Cardiac muscle cell (in vitro differentiated cells and primary cell): Measurements from ENCODE around the gene TXNDC5. TPM values are rescaled to one million over a fixed set of nuclear protein-coding genes. Genes with fewer than 3 reads are reported as not detected.

ENCODE experiments used
- DNase-seq, 2 donors: peaks; one replicate each; pipeline versions ENCODE4 v3.0.0 to v3.0.0-alpha.2; 2010 to 2017; ENCODE audit warnings: low read depth in 1 of 2, low spot score in 1 of 2
- H3K27ac ChIP-seq: fragments of 200-600 bp; sonication (generic); 2 replicates; pipeline ENCODE4 v1.5.1; 2016
- H3K27me3 ChIP-seq: fragments of 200-600 bp; sonication (generic); 2 replicates; pipeline ENCODE4 v1.6.0; 2016; ENCODE audit warnings: control low read depth
- H3K36me3 ChIP-seq: fragments of 200-600 bp; sonication (generic); 2 replicates; pipeline ENCODE4 v1.5.1; 2016; ENCODE audit warnings: control low read depth
- H3K4me1 ChIP-seq: fragments of 200-600 bp; sonication (generic); 2 replicates; pipeline ENCODE4 v1.8.1; 2017; ENCODE audit warnings: low read depth, mild to moderate bottlenecking, mixed run types
- H3K4me3 ChIP-seq: fragments of 200-600 bp; sonication (generic); 2 replicates; pipeline ENCODE4 v1.5.1; 2016; ENCODE audit warnings: mild to moderate bottlenecking
- H3K9me3 ChIP-seq: fragments of 200-600 bp; sonication (generic); 2 replicates; pipeline ENCODE4 v1.5.1; 2017; ENCODE audit warnings: low read depth, mild to moderate bottlenecking, control low read depth
- polyA plus RNA-seq: library from polyadenylated mRNA; unstranded; fragments of >200 nt; fragmentation: Nextera tagmentation; extraction: Ambion mirVana; gene quantifications from 2 replicates; pipeline ENCODE4 v1.2.1, GENCODE V29; 2016
- total RNA-seq: library from RNA; depleted of rRNA; stranded (reverse); fragments of >200 nt; gene quantifications from 2 replicates; pipeline ENCODE4 v1.2.3, GENCODE V29; 2016
- TF ChIP-seq, protein P1 (sequence below): IDR thresholded peaks from 2 replicates; pipeline ENCODE4 v1.5.1; 2012; ENCODE audit warnings: low read depth, mild to moderate bottlenecking, low read length

TXNDC5 gene
- total and polyA plus RNA-seq, 2 experiments from 2014 or later = 73.1 to 111 TPM

GRCh38 chr6:7910298-7910653 lies 312 bp downstream of the TXNDC5 start:
- Histone ChIP-seq H3K9me3 (no peaks in the 10 kb centered on the region), H3K27ac (peak overlapping the region; percentile 67), H3K27me3 (peaks cover 35% of the 10 kb centered on the region), H3K4me3 (peak overlapping the region; percentile 90), H3K4me1 (no peaks in the 10 kb centered on the region), H3K36me3 (no peaks in the 10 kb centered on the region)
- no peak for DNase-seq
- TF ChIP-seq, protein P1, sequence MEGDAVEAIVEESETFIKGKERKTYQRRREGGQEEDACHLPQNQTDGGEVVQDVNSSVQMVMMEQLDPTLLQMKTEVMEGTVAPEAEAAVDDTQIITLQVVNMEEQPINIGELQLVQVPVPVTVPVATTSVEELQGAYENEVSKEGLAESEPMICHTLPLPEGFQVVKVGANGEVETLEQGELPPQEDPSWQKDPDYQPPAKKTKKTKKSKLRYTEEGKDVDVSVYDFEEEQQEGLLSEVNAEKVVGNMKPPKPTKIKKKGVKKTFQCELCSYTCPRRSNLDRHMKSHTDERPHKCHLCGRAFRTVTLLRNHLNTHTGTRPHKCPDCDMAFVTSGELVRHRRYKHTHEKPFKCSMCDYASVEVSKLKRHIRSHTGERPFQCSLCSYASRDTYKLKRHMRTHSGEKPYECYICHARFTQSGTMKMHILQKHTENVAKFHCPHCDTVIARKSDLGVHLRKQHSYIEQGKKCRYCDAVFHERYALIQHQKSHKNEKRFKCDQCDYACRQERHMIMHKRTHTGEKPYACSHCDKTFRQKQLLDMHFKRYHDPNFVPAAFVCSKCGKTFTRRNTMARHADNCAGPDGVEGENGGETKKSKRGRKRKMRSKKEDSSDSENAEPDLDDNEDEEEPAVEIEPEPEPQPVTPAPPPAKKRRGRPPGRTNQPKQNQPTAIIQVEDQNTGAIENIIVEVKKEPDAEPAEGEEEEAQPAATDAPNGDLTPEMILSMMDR = no peak

GRCh38 chr6:7909323-7910276 lies 988 bp downstream of the TXNDC5 start:
- peaks cover 34% of the 10 kb centered on the region for H3K27me3 ChIP-seq
- DNase-seq = peak; percentile 59 to 71
- no peaks in the 10 kb centered on the region for H3K4me1 ChIP-seq
- no peaks in the 10 kb centered on the region for H3K9me3 ChIP-seq
- peak overlapping the region; percentile 67 for H3K27ac ChIP-seq
- H3K36me3 ChIP-seq = no peaks in the 10 kb centered on the region
- H3K4me3 ChIP-seq = peak overlapping the region; percentile 90
- TF ChIP-seq, protein P1 = no peak

DNA sequence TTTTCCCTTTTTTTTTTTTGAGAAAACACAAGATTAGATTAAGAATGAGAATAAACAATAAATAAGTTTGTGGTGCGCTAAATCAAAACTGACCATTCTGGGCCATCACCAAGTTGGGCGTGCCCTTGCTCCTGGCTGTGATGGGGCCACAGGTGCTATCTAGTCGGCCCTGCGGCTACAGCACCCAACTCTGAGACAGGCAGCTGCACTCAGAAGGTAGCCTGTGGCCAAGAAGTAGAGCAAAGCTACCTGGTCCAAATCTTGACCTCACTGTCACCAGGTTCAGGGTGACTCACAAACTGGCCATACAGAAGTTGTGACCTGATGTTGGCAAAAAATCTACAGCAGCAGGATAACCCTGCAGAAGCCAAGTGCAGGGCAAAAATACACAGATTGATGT lies 3.4 kb downstream of the TXNDC5 start:
- H3K9me3 ChIP-seq = no peaks in the 10 kb centered on the region
- H3K27ac ChIP-seq = no peak overlapping the region
- H3K27me3 ChIP-seq = peaks cover 11% of the 10 kb centered on the region
- no peak for DNase-seq
- H3K4me1 ChIP-seq = no peaks in the 10 kb centered on the region
- H3K4me3 ChIP-seq = no peak overlapping the region
- TF ChIP-seq, protein P1 = no peak
- H3K36me3 ChIP-seq = peaks cover 20% of the 10 kb centered on the region

DNA sequence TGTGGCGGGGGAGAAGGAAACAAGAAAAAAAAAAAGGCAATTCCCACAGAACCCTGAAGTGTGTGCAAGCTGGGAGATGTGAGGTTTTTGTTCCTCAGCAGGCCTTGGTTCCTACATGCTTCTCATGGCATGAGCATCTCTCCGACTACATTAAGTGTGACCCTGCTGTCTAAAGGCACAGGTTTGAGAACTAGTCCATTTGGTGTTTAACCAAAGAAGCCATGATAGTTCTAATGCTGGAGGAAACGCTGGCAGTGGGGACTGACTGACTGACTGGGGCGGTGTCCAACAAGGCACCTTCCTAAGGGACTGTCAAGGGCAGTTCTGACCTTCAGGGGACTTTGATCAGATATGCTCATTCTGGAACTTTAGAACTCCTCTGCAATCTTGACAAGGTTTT lies 3.8 kb downstream of the TXNDC5 start:
- TF ChIP-seq, protein P1 = no peak
- Histone ChIP-seq H3K36me3 (peaks cover 20% of the 10 kb centered on the region), H3K4me1 (no peaks in the 10 kb centered on the region), H3K27me3 (peaks cover 7% of the 10 kb centered on the region), H3K9me3 (no peaks in the 10 kb centered on the region), H3K27ac (no peak overlapping the region), H3K4me3 (no peak overlapping the region)
- no peak for DNase-seq

GRCh38 chr6:7905416-7905815 lies 5.2 kb downstream of the TXNDC5 start:
- Histone ChIP-seq H3K4me3 (no peak overlapping the region), H3K27me3 (no peaks in the 10 kb centered on the region), H3K27ac (no peak overlapping the region), H3K36me3 (peaks cover 20% of the 10 kb centered on the region), H3K4me1 (no peaks in the 10 kb centered on the region), H3K9me3 (no peaks in the 10 kb centered on the region)
- DNase-seq = peak in 1 of 2 donors; percentile 55
- TF ChIP-seq, protein P1 = no peak
